ENCODE results near the gene NRXN3. TPM values are rescaled to one million over a fixed set of nuclear protein-coding genes. Genes with fewer than 3 reads are reported as not detected.

NRXN3 gene
- total and polyA plus RNA-seq, 2 of the 4 experiments (the other 2 are of a cell fraction), result 4.8 to 25.1 TPM

DNA sequence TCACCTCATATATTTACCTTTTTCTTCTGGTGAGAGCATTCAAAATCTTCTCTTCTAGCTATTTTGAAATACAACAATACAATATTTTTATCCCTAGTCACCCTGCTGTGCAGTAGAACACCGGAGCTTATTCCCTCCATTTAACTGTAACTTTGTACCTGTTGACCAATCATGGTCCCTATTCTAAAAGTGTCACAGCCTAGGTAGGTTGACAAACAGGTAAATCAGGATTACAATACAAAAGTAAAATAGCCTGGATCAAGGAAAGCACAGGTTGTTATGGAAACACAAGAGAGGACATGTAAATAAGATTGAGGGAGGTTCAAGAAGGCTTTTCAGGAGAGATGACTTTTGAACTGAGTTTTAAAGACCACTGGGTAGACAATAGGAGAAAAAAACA is 1370.2 kb downstream of the NRXN3 start:
- no peak overlapping the region for H3K23ac ChIP-seq (ENCODE audit: low read depth, low read length)
- no peak overlapping the region for H3K56ac ChIP-seq (ENCODE audit: extremely low read depth, insufficient read depth, low read length)
- H4K8ac ChIP-seq (ENCODE audit: low read depth in 2 of 2, low read length in 2 of 2), result no peak overlapping the region
- H2BK15ac ChIP-seq (ENCODE audit: low read depth, low read length), result no peak overlapping the region
- no CpG with 5 or more reads among the region's 1 CpG for WGBS, 2 experiments (ENCODE audit: extremely low coverage in 2 of 2, insufficient read length in 1 of 2)
- BruUV-seq (replicated peaks), result no TSS peak
- ChIA-PET POLR2A (ENCODE audit: unreplicated experiment) (no interaction called here), CTCF (no interaction called here)
- H3K79me1 ChIP-seq (ENCODE audit: low read depth in 1 of 2, low read length in 2 of 2), result no peaks in the 10 kb centered on the region; a peak in 2 of 4 replicates
- H3K4ac ChIP-seq (ENCODE audit: low read depth, low read length), result no peak overlapping the region
- no peak overlapping the region for H3K27ac ChIP-seq (ENCODE audit: insufficient read depth, low read length)
- H3K9ac ChIP-seq (ENCODE audit: low read depth, low read length), result no peak overlapping the region
- H3K4me2 ChIP-seq (ENCODE audit: low read depth, low read length), result no peak overlapping the region
- no peak overlapping the region for H4K5ac ChIP-seq (ENCODE audit: low read depth, low read length)
- no peaks in the 10 kb centered on the region for H3K9me1 ChIP-seq (ENCODE audit: insufficient read depth, low read length)
- H2AFZ ChIP-seq (replicated peaks; ENCODE audit: low read length, poor library complexity), result no peak overlapping the region
- no peak overlapping the region for H3K14ac ChIP-seq (replicated peaks; ENCODE audit: low read depth, low read length)
- H2AK9ac ChIP-seq (replicated peaks; ENCODE audit: low read depth, low read length, poor library complexity), result no peak overlapping the region
- no peak for TF ChIP-seq NFE2L2 (IDR thresholded peaks at IDR 0.05; ENCODE audit: low read depth, low read length)
- TF ChIP-seq RAD21 (IDR thresholded peaks at IDR 0.05; ENCODE audit: low read length), result no peak
- no peak for TF ChIP-seq MXI1 (IDR thresholded peaks at IDR 0.05; ENCODE audit: borderline replicate concordance, low read depth, low read length)
- no peak for TF ChIP-seq RFX5 (IDR thresholded peaks at IDR 0.05; ENCODE audit: low read depth, low read length)
- no peak for TF ChIP-seq BHLHE40 (IDR thresholded peaks at IDR 0.05; ENCODE audit: low read depth, low read length)
- TF ChIP-seq, protein P1, sequence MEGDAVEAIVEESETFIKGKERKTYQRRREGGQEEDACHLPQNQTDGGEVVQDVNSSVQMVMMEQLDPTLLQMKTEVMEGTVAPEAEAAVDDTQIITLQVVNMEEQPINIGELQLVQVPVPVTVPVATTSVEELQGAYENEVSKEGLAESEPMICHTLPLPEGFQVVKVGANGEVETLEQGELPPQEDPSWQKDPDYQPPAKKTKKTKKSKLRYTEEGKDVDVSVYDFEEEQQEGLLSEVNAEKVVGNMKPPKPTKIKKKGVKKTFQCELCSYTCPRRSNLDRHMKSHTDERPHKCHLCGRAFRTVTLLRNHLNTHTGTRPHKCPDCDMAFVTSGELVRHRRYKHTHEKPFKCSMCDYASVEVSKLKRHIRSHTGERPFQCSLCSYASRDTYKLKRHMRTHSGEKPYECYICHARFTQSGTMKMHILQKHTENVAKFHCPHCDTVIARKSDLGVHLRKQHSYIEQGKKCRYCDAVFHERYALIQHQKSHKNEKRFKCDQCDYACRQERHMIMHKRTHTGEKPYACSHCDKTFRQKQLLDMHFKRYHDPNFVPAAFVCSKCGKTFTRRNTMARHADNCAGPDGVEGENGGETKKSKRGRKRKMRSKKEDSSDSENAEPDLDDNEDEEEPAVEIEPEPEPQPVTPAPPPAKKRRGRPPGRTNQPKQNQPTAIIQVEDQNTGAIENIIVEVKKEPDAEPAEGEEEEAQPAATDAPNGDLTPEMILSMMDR (conservative IDR thresholded peaks at IDR 0.05; ENCODE audit: low read depth, low read length), result no peak
- no peak for TF ChIP-seq RCOR1 (IDR thresholded peaks at IDR 0.05; ENCODE audit: insufficient replicate concordance, low read length)
- no peak for TF ChIP-seq CEBPB (IDR thresholded peaks at IDR 0.05; ENCODE audit: low read depth, low read length)
- no peak for TF ChIP-seq MAFK (IDR thresholded peaks at IDR 0.05; ENCODE audit: low read depth, low read length)
- TF ChIP-seq CHD1 (IDR thresholded peaks at IDR 0.05; ENCODE audit: low read depth, low read length), result no peak
- TF ChIP-seq FOS (IDR thresholded peaks at IDR 0.05; ENCODE audit: low read depth, low read length), result no peak
- no peak for TF ChIP-seq SMC3 (IDR thresholded peaks at IDR 0.05; ENCODE audit: low read depth, low read length)
- TF ChIP-seq POLR2A (IDR thresholded peaks at IDR 0.05; ENCODE audit: low read depth, low read length), result no peak
- in situ Hi-C loops (cut with MboI; ENCODE audit: low sequenced_read_pairs), result no loop called here
- H3K18ac ChIP-seq (ENCODE audit: low read depth, low read length), result no peak overlapping the region
- H3K9me3 ChIP-seq (ENCODE audit: control insufficient read depth, insufficient read depth, low read length), result no peaks in the 10 kb centered on the region
- no peaks in the 10 kb centered on the region for H3K36me3 ChIP-seq (ENCODE audit: control insufficient read depth, insufficient read depth, low read length)
- H4K91ac ChIP-seq (ENCODE audit: insufficient read depth, low read depth, low read length), result no peak overlapping the region
- peaks cover 16% of the 10 kb centered on the region; the same call in 1 of the 2 replicates for H3K4me1 ChIP-seq (ENCODE audit: control insufficient read depth, insufficient read depth, low read length)
- ATAC-seq (ENCODE audit: low read depth), result no peak
- intact Hi-C loops (cut with micrococcal nuclease), result loop anchor here (5.0 kb wide), 2 partner anchors 263 to 568 kb away; no protein-coding TSS in a partner anchor
- no peak overlapping the region for H2AK5ac ChIP-seq (ENCODE audit: low read depth, low read length)
- no peak for DNase-seq
- no peak overlapping the region for H2BK5ac ChIP-seq (ENCODE audit: low read depth, low read length, poor library complexity, severe bottlenecking)
- no peak overlapping the region for H2BK120ac ChIP-seq (ENCODE audit: low read depth, low read length)
- H3K4me3 ChIP-seq (ENCODE audit: insufficient read depth, low read depth, low read length), result no peak overlapping the region
- H2BK20ac ChIP-seq (ENCODE audit: low read depth, low read length), result no peak overlapping the region
- no peaks in the 10 kb centered on the region for H4K20me1 ChIP-seq (ENCODE audit: insufficient read depth, low read length)
- dilution Hi-C loops (cut with HindIII; ENCODE audit: low sequenced_read_pairs, unreplicated experiment), result no loop called here
- no peaks in the 10 kb centered on the region for H3K27me3 ChIP-seq (ENCODE audit: control insufficient read depth, insufficient read depth, low read length)

Measured in IMR-90 (cell line).